DMS114 treated with DMSO at 0.1 percent for 48 hours (cell line): ENCODE results near the gene IQCM.

ENCODE experiments used
- DNase-seq: peaks from one replicate; lab custom pipeline; 2025; ENCODE audit not compliant: unreplicated experiment; lab: John Stamatoyannopoulos, UW

IQCM gene

GRCh38 chr4:149781150-149781549 lies 34.5 kb downstream of the IQCM start:
- no peak for DNase-seq

- no peak for DNase-seq
Measured at GRCh38 chr4:149768477-149768876, 47.2 kb downstream of the IQCM start.

GRCh38 chr4:149766135-149766534 lies 49.5 kb downstream of the IQCM start:
- DNase-seq: no peak

- DNase-seq: no peak
Measured at GRCh38 chr4:149765630-149766029, 50.0 kb downstream of the IQCM start.

- DNase-seq: no peak
Measured at GRCh38 chr4:149755969-149756368, 59.7 kb downstream of the IQCM start.

- no peak for DNase-seq
Measured at GRCh38 chr4:149754526-149754925, 61.1 kb downstream of the IQCM start.

- no peak for DNase-seq
Measured at GRCh38 chr4:149752729-149753128, 62.9 kb downstream of the IQCM start.

- no peak for DNase-seq
Measured at GRCh38 chr4:149751174-149751573, 64.5 kb downstream of the IQCM start.

- DNase-seq: no peak
Measured at GRCh38 chr4:149749784-149750183, 65.9 kb downstream of the IQCM start.

- DNase-seq: no peak
Measured at GRCh38 chr4:149747646-149748045, 68.0 kb downstream of the IQCM start.

- DNase-seq: no peak
Measured at GRCh38 chr4:149746276-149746675, 69.4 kb downstream of the IQCM start.

- DNase-seq: no peak
Measured at GRCh38 chr4:149741186-149741831, 74.3 kb downstream of the IQCM start.

GRCh38 chr4:149738156-149738555 lies 77.5 kb downstream of the IQCM start:
- DNase-seq: no peak

- DNase-seq: no peak
Measured at GRCh38 chr4:149735796-149736195, 79.8 kb downstream of the IQCM start.

- no peak for DNase-seq
Measured at GRCh38 chr4:149728444-149728843, 87.2 kb downstream of the IQCM start.

GRCh38 chr4:149727663-149728062 lies 88.0 kb downstream of the IQCM start:
- DNase-seq: no peak

GRCh38 chr4:149723065-149723464 lies 92.6 kb downstream of the IQCM start:
- DNase-seq: no peak

- no peak for DNase-seq
Measured at GRCh38 chr4:149719806-149720205, 95.8 kb downstream of the IQCM start.

- no peak for DNase-seq
Measured at GRCh38 chr4:149719357-149719756, 96.3 kb downstream of the IQCM start.

GRCh38 chr4:149718500-149718899 lies 97.1 kb downstream of the IQCM start:
- no peak for DNase-seq

- DNase-seq: no peak
Measured at GRCh38 chr4:149716728-149717127, 98.9 kb downstream of the IQCM start.

GRCh38 chr4:149715822-149716585 lies 99.6 kb downstream of the IQCM start:
- no peak for DNase-seq

- DNase-seq: no peak
Measured at GRCh38 chr4:149713031-149713430, 102.6 kb downstream of the IQCM start.
